SW480 (cell line): ENCODE results near the gene PARM1.

Source experiments
- DNase-seq: peaks from one replicate; pipeline ENCODE4 v3.0.0-alpha.2; 2016; ENCODE audit warnings: low spot score

Gene PARM1

GRCh38 chr4:75030649-75031235, 97.8 kb downstream of the PARM1 start:
- no peak for DNase-seq

- no peak for DNase-seq
Observed at GRCh38 chr4:75031775-75032174, 98.9 kb downstream of the PARM1 start.

GRCh38 chr4:75034523-75034922, 101.6 kb downstream of the PARM1 start:
- no peak for DNase-seq

- DNase-seq, result no peak
Observed at GRCh38 chr4:75035321-75035720, 102.4 kb downstream of the PARM1 start.

GRCh38 chr4:75036046-75036830, 103.3 kb downstream of the PARM1 start:
- no peak for DNase-seq

GRCh38 chr4:75037252-75037651, 104.3 kb downstream of the PARM1 start:
- no peak for DNase-seq

GRCh38 chr4:75038376-75038775, 105.5 kb downstream of the PARM1 start:
- DNase-seq, result no peak

- DNase-seq, result no peak
Observed at GRCh38 chr4:75040703-75041102, 107.8 kb downstream of the PARM1 start.

GRCh38 chr4:75042601-75043208, 109.8 kb downstream of the PARM1 start:
- DNase-seq, result no peak

- DNase-seq, result no peak
Observed at GRCh38 chr4:75046226-75046625, 113.3 kb downstream of the PARM1 start.

GRCh38 chr4:75046641-75047040, 113.7 kb downstream of the PARM1 start:
- DNase-seq, result no peak

- no peak for DNase-seq
Observed at GRCh38 chr4:75048208-75048879, 115.4 kb downstream of the PARM1 start.

GRCh38 chr4:75051431-75051830, 118.5 kb downstream of the PARM1 start:
- DNase-seq, result no peak

- DNase-seq, result no peak
Observed at GRCh38 chr4:75053352-75053751, 120.4 kb downstream of the PARM1 start.

GRCh38 chr4:75054078-75054477, 121.2 kb downstream of the PARM1 start:
- no peak for DNase-seq

- DNase-seq, result no peak
Observed at GRCh38 chr4:75056277-75056676, 123.4 kb downstream of the PARM1 start.

GRCh38 chr4:75057369-75057768, 124.5 kb downstream of the PARM1 start:
- no peak for DNase-seq

GRCh38 chr4:75058486-75058885, 125.6 kb downstream of the PARM1 start:
- DNase-seq, result no peak

GRCh38 chr4:75063433-75063832, 130.5 kb downstream of the PARM1 start:
- DNase-seq, result no peak

GRCh38 chr4:75065909-75066308, 133.0 kb downstream of the PARM1 start:
- DNase-seq, result no peak

- DNase-seq, result no peak
Observed at GRCh38 chr4:75069493-75070074, 136.7 kb downstream of the PARM1 start.

- no peak for DNase-seq
Observed at GRCh38 chr4:75071317-75071716, 138.4 kb downstream of the PARM1 start.
